ENCODE results near the gene AGBL1. TPM values are rescaled to one million over a fixed set of nuclear protein-coding genes. Genes with fewer than 3 reads are reported as not detected.

Gene AGBL1
- total RNA-seq, 1 experiment from 2014 or later: not detected

DNA sequence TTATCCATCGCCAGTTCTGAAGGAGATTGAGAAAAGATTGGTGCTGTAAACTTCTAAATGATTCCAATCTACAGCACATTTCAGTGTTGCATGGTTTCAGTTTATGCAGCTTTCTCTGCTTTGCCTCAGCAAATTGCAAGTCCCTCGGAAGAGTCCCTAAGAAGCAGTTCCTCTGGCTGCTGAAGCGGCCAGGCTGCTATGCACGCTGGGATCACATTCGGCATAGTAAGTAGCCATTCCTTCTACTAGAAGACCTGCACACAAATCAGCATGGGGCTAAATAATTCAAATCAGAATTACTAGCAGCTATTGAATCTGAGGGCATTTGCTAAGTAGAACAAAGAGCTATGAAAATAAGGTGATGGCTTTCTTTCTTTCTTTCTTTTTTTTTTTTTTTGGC is 769.5 kb downstream of the AGBL1 start:
- no peak overlapping the region for H3K4me2 ChIP-seq (ENCODE audit: low read depth, low read length, poor library complexity, severe bottlenecking)
- no peaks in the 10 kb centered on the region for H3K9me2 ChIP-seq (replicated peaks; ENCODE audit: insufficient read depth, low read length)
- no peak for DNase-seq
- H4K20me1 ChIP-seq (ENCODE audit: insufficient read depth, low read depth, low read length): no peaks in the 10 kb centered on the region
- H3K4me1 ChIP-seq (ENCODE audit: low read length): no peaks in the 10 kb centered on the region
- H3K9ac ChIP-seq (ENCODE audit: low read length): no peak overlapping the region
- no peak overlapping the region for H2AFZ ChIP-seq (ENCODE audit: low read length)
- H3K36me3 ChIP-seq (ENCODE audit: insufficient read depth, low read length): no peaks in the 10 kb centered on the region; the same call in 1 of the 2 replicates
- H3K27me3 ChIP-seq (ENCODE audit: low read length): no peaks in the 10 kb centered on the region
- no peak overlapping the region for H3K27ac ChIP-seq (ENCODE audit: low read length)
- H3K9me3 ChIP-seq (ENCODE audit: low read length): peaks cover 12% of the 10 kb centered on the region
- no peak overlapping the region for H3K4me3 ChIP-seq (ENCODE audit: low read length)
- H3K79me2 ChIP-seq (ENCODE audit: low read length): no peaks in the 10 kb centered on the region

DNA sequence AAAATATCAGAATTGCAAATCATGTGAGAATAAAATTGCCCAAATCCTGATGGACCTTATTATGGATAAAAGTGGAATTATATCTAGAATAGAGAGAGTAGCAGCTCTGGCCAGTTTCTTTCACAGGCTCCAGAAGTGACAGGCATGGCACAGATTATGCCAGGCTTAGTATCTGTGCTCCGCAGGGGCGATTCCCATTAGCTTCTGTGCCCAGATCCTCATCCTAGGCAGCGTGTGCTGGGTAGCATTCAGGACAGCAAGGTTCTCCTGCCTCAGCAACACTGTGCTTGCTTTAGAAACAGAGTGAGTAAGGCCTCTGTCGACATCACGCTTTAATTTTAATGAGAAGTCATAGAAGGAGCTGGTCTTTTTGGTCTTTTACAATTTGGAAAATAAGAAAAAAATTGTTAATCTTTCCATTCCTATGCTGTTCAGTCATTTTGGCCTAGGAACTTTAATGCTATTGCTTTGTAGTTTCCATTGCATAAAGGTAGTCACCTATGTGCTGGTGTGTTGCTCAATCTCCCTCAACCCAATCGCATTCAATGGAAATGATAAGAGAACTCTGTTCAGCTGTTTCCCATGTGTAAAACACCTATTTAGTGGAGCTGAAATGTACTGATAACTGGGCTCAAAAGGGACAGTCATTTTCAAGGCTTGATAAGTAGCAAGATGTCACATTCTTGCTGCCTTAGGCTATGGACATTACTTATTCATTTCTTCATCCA is 770.1 kb downstream of the AGBL1 start:
- Histone ChIP-seq H3K27me3 (ENCODE audit: low read length) (no peaks in the 10 kb centered on the region), H3K9me3 (ENCODE audit: low read length) (peaks cover 12% of the 10 kb centered on the region), H3K27ac (ENCODE audit: low read length) (no peak overlapping the region), H4K20me1 (ENCODE audit: insufficient read depth, low read depth, low read length) (no peaks in the 10 kb centered on the region), H3K36me3 (ENCODE audit: insufficient read depth, low read length) (no peaks in the 10 kb centered on the region; the same call in 1 of the 2 replicates), H3K4me2 (ENCODE audit: low read depth, low read length, poor library complexity, severe bottlenecking) (no peak overlapping the region), H3K4me3 (ENCODE audit: low read length) (no peak overlapping the region), H3K79me2 (ENCODE audit: low read length) (no peaks in the 10 kb centered on the region), H2AFZ (ENCODE audit: low read length) (no peak overlapping the region), H3K4me1 (ENCODE audit: low read length) (no peaks in the 10 kb centered on the region), H3K9ac (ENCODE audit: low read length) (no peak overlapping the region), H3K9me2 (replicated peaks; ENCODE audit: insufficient read depth, low read length) (no peaks in the 10 kb centered on the region)
- no peak for DNase-seq

DNA sequence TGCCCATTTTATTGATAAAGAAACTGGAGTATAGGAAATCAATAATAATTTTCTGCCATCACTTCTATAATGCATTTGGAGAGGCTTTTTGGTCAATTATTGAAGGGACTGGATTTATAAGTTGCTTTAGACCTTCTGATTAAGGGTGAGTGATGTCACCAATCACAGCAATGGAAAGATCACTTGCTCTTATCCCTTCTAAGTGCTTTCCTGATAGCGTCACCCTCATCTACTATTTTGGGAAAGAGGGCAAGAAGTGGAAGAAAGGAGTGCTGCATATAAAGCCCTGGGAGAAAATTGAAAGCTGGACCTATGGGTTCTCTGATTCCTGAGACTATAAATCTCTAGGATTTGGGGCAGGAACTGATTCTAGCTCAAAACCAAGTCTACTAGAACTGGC is 771.3 kb downstream of the AGBL1 start:
- H3K79me2 ChIP-seq (ENCODE audit: low read length): no peaks in the 10 kb centered on the region
- no peak overlapping the region for H2AFZ ChIP-seq (ENCODE audit: low read length)
- H3K4me3 ChIP-seq (ENCODE audit: low read length): no peak overlapping the region
- no peaks in the 10 kb centered on the region for H3K27me3 ChIP-seq (ENCODE audit: low read length)
- no peaks in the 10 kb centered on the region for H4K20me1 ChIP-seq (ENCODE audit: insufficient read depth, low read depth, low read length)
- no peak overlapping the region for H3K9ac ChIP-seq (ENCODE audit: low read length)
- H3K4me1 ChIP-seq (ENCODE audit: low read length): no peaks in the 10 kb centered on the region
- DNase-seq: no peak
- no peaks in the 10 kb centered on the region; the same call in 1 of the 2 replicates for H3K36me3 ChIP-seq (ENCODE audit: insufficient read depth, low read length)
- H3K27ac ChIP-seq (ENCODE audit: low read length): no peak overlapping the region
- no peak overlapping the region for H3K4me2 ChIP-seq (ENCODE audit: low read depth, low read length, poor library complexity, severe bottlenecking)
- H3K9me3 ChIP-seq (ENCODE audit: low read length): peaks cover 8% of the 10 kb centered on the region; the same call in 1 of the 2 replicates
- no peaks in the 10 kb centered on the region for H3K9me2 ChIP-seq (replicated peaks; ENCODE audit: insufficient read depth, low read length)

DNA sequence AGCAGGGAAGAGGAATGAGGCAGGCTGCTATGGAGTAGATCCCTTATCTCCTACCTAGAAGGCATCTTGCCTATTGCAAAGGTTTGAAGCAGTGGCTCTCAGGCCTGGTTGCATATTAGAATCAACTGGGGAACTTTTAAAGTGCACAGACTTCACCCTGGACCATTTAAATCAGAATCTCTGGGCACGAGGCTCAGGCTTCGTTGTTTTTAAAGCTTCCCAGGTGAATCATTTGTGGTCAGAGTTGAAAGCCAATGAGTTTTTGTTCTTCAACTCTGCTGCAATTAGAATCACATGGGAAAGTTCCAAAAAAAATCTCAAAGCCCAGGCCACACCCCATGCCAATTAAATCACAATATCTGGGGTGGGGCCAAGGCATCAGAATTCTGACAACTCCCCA is 773.1 kb downstream of the AGBL1 start:
- DNase-seq: no peak
- Histone ChIP-seq H3K36me3 (ENCODE audit: insufficient read depth, low read length) (no peaks in the 10 kb centered on the region; the same call in 1 of the 2 replicates), H3K4me2 (ENCODE audit: low read depth, low read length, poor library complexity, severe bottlenecking) (no peak overlapping the region), H3K27me3 (ENCODE audit: low read length) (no peaks in the 10 kb centered on the region), H3K9ac (ENCODE audit: low read length) (no peak overlapping the region), H3K9me2 (replicated peaks; ENCODE audit: insufficient read depth, low read length) (no peaks in the 10 kb centered on the region), H2AFZ (ENCODE audit: low read length) (no peak overlapping the region), H3K27ac (ENCODE audit: low read length) (no peak overlapping the region), H4K20me1 (ENCODE audit: insufficient read depth, low read depth, low read length) (no peaks in the 10 kb centered on the region), H3K4me3 (ENCODE audit: low read length) (no peak overlapping the region), H3K4me1 (ENCODE audit: low read length) (no peaks in the 10 kb centered on the region), H3K9me3 (ENCODE audit: low read length) (peaks cover 12% of the 10 kb centered on the region), H3K79me2 (ENCODE audit: low read length) (no peaks in the 10 kb centered on the region)

DNA sequence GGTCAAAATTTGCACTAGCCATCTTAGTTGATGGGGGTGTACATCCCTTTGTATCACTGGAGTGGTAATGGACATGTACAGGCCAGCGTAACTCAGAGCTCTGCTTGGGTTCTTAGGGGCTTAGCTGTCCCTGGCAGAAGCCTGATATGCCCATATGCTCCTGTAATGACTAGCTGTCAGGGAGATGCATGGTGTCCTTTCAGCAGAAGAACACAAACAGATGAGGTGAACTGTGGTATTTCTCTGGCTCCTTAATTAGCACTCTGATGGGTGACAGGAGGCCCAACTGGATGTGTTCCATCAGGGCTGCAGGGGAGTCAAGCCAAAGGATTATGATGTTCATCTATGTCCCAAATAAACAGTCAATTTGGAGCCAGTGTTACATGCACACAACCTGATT is 774.5 kb downstream of the AGBL1 start:
- DNase-seq: no peak
- H3K27ac ChIP-seq (ENCODE audit: low read length): no peak overlapping the region
- no peak overlapping the region for H3K4me3 ChIP-seq (ENCODE audit: low read length)
- H3K4me1 ChIP-seq (ENCODE audit: low read length): no peaks in the 10 kb centered on the region
- no peaks in the 10 kb centered on the region for H3K27me3 ChIP-seq (ENCODE audit: low read length)
- no peak overlapping the region for H2AFZ ChIP-seq (ENCODE audit: low read length)
- H4K20me1 ChIP-seq (ENCODE audit: insufficient read depth, low read depth, low read length): no peaks in the 10 kb centered on the region
- no peak overlapping the region for H3K4me2 ChIP-seq (ENCODE audit: low read depth, low read length, poor library complexity, severe bottlenecking)
- H3K36me3 ChIP-seq (ENCODE audit: insufficient read depth, low read length): no peaks in the 10 kb centered on the region; the same call in 1 of the 2 replicates
- H3K79me2 ChIP-seq (ENCODE audit: low read length): no peaks in the 10 kb centered on the region
- H3K9me3 ChIP-seq (ENCODE audit: low read length): peaks cover 7% of the 10 kb centered on the region
- 0 out of 2 replicates have a peak, but pooled peaks cover 3% of the 10 kb centered on the region for H3K9me2 ChIP-seq (replicated peaks; ENCODE audit: insufficient read depth, low read length)
- no peak overlapping the region for H3K9ac ChIP-seq (ENCODE audit: low read length)

DNA sequence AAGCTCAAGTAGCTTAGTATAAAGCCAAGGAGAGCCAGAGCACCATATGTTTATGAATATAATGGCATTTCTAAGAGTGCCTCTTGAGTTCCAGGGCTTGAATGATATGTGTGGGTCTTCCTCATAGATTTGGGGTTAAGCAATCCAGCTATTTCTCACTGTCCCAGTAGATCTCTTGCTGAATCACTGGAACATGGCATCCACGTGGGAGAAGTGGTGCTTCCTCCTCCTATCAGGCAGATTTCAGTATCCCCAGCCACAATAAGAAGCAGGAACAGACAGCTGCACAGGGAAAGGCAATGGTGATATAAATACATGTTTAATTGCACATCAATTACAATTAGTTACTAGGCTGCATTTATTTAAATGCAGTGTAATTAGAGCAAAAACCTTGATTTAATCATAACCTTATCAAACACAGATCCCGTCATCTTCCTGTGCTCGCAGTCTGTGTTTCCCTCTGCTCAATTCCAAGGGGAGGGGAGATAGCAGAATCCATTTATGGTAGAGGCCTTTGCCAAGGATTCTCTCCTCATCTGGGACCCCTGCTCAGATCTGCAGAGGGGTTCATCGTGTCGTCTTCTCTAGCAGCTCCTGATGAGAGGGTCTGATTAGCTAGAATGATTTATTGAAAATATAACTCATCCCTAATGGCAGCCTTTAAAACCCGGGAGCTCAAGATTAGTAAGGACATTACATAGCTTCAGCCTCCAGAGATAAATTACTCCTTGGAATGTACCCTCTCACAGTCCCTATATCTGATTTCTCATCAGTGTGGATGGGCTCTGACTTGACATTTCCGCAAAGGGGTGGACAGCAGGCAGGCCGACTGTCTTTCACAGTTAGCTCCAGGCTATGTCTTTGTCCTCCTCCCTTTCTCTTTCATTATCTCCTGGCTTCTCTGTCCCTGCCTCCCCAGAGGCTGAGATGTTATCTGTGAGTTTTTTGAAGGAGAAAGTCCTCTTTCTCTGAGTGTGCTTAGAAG is 775.9 kb downstream of the AGBL1 start:
- H3K4me3 ChIP-seq (ENCODE audit: low read length): no peak overlapping the region
- H3K9me3 ChIP-seq (ENCODE audit: low read length): peaks cover 7% of the 10 kb centered on the region; the same call in 1 of the 2 replicates
- H3K9me2 ChIP-seq (replicated peaks; ENCODE audit: insufficient read depth, low read length): 0 out of 2 replicates have a peak, but pooled peaks cover 4% of the 10 kb centered on the region
- peak; percentile 2 for DNase-seq
- no peaks in the 10 kb centered on the region for H3K79me2 ChIP-seq (ENCODE audit: low read length)
- H4K20me1 ChIP-seq (ENCODE audit: insufficient read depth, low read depth, low read length): no peaks in the 10 kb centered on the region
- no peaks in the 10 kb centered on the region for H3K4me1 ChIP-seq (ENCODE audit: low read length)
- no peak overlapping the region for H3K4me2 ChIP-seq (ENCODE audit: low read depth, low read length, poor library complexity, severe bottlenecking)
- H3K9ac ChIP-seq (ENCODE audit: low read length): no peak overlapping the region
- H2AFZ ChIP-seq (ENCODE audit: low read length): no peak overlapping the region
- no peak overlapping the region for H3K27ac ChIP-seq (ENCODE audit: low read length)
- H3K27me3 ChIP-seq (ENCODE audit: low read length): no peaks in the 10 kb centered on the region
- H3K36me3 ChIP-seq (ENCODE audit: insufficient read depth, low read length): no peaks in the 10 kb centered on the region; the same call in 1 of the 2 replicates

DNA sequence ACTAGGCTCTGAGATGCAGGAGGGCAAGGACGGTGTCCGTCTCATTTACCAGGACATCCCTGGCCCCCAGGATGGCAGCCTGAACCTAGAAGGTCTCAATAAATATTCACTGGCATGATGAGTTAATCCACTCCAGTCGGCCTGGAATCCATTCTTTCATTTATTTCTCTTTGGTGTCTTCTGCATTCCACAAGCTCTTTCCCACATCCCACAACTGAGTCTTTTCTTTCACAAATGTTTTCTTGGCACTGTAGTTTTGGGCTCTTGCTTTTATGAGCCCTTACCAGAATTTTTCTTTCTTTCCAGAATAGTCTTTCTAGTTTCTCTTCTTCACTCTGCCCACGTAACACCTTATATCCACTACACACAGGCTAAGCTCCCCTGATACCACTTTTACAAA is 778.0 kb downstream of the AGBL1 start:
- 0 out of 2 replicates have a peak, but pooled peaks cover 4% of the 10 kb centered on the region for H3K9me2 ChIP-seq (replicated peaks; ENCODE audit: insufficient read depth, low read length)
- H2AFZ ChIP-seq (ENCODE audit: low read length): no peak overlapping the region
- no peaks in the 10 kb centered on the region for H3K36me3 ChIP-seq (ENCODE audit: insufficient read depth, low read length)
- H3K79me2 ChIP-seq (ENCODE audit: low read length): no peaks in the 10 kb centered on the region
- H3K4me3 ChIP-seq (ENCODE audit: low read length): no peak overlapping the region
- H3K9ac ChIP-seq (ENCODE audit: low read length): no peak overlapping the region
- no peaks in the 10 kb centered on the region for H3K27me3 ChIP-seq (ENCODE audit: low read length)
- DNase-seq: no peak
- H3K4me1 ChIP-seq (ENCODE audit: low read length): no peaks in the 10 kb centered on the region
- peaks cover 7% of the 10 kb centered on the region for H3K9me3 ChIP-seq (ENCODE audit: low read length)
- no peak overlapping the region for H3K4me2 ChIP-seq (ENCODE audit: low read depth, low read length, poor library complexity, severe bottlenecking)
- H3K27ac ChIP-seq (ENCODE audit: low read length): no peak overlapping the region
- H4K20me1 ChIP-seq (ENCODE audit: insufficient read depth, low read depth, low read length): no peaks in the 10 kb centered on the region
